Ascending aorta (tissue), 2 donors: ENCODE results near the gene MPPED1. TPM values are rescaled to one million over a fixed set of nuclear protein-coding genes. Genes with fewer than 3 reads are reported as not detected.

Experiments
- DNase-seq, 2 donors: peaks; one replicate each; pipeline ENCODE4 v3.0.0-alpha.2; 2019; ENCODE audit warnings: low spot score in 2 of 2
- H3K27ac ChIP-seq, 2 donors: fragments of 200-600 bp; sonication (generic); one replicate each; pipeline ENCODE4 v1.5.1; 2016 to 2017; ENCODE audit warnings: mild to moderate bottlenecking in 1 of 2
- H3K27me3 ChIP-seq: fragments of 200-600 bp; sonication (generic); one replicate; pipeline ENCODE4 v1.5.1; 2017
- H3K36me3 ChIP-seq, 2 donors: fragments of 200-600 bp; sonication (generic); one replicate each; pipeline ENCODE4 v1.5.1; 2016
- H3K4me1 ChIP-seq, 2 donors: fragments of 200-600 bp; sonication (generic); one replicate each; pipeline ENCODE4 v1.5.1; 2016 to 2017; ENCODE audit warnings: mild to moderate bottlenecking in 1 of 2
- H3K4me3 ChIP-seq, 2 donors: fragments of 200-600 bp; sonication (generic); one replicate each; pipeline ENCODE4 v1.5.1; 2016 to 2017; ENCODE audit warnings: mild to moderate bottlenecking in 1 of 2
- H3K9me3 ChIP-seq, 2 donors: fragments of 200-600 bp; sonication (generic); one replicate each; pipeline ENCODE4 v1.5.1; 2016
- intact Hi-C: fragments of 100-400 bp; cut with DNase I; formaldehyde crosslinking; loops from one replicate; pipeline ENCODE4 v1.15.1; 2023
- total RNA-seq: library from RNA; depleted of rRNA; stranded (reverse); fragments of >200 nt; gene quantifications from one replicate; pipeline ENCODE4 v1.1.0, GENCODE V29; 2016
- TF ChIP-seq, protein P1 (sequence below), 3 experiments: fragments of 200-600 bp in 2 of 3; fragments of 450-650 bp in 1 of 3; sonication (generic) in 2 of 3; IDR thresholded peaks; one replicate each; pipeline ENCODE4 v1.5.1; 2016 to 2019; ENCODE audit warnings: antibody characterized with exemption in 3 of 3, mild to moderate bottlenecking in 1 of 3, moderate library complexity in 1 of 3

MPPED1 gene
- total RNA-seq, 1 donor from 2014 or later, result not detected

GRCh38 chr22:43408009-43408408 lies 3.8 kb upstream of the MPPED1 start:
- H3K36me3 ChIP-seq, result no peaks in the 10 kb centered on the region
- H3K4me3 ChIP-seq, result no peak overlapping the region
- TF ChIP-seq, protein P1, sequence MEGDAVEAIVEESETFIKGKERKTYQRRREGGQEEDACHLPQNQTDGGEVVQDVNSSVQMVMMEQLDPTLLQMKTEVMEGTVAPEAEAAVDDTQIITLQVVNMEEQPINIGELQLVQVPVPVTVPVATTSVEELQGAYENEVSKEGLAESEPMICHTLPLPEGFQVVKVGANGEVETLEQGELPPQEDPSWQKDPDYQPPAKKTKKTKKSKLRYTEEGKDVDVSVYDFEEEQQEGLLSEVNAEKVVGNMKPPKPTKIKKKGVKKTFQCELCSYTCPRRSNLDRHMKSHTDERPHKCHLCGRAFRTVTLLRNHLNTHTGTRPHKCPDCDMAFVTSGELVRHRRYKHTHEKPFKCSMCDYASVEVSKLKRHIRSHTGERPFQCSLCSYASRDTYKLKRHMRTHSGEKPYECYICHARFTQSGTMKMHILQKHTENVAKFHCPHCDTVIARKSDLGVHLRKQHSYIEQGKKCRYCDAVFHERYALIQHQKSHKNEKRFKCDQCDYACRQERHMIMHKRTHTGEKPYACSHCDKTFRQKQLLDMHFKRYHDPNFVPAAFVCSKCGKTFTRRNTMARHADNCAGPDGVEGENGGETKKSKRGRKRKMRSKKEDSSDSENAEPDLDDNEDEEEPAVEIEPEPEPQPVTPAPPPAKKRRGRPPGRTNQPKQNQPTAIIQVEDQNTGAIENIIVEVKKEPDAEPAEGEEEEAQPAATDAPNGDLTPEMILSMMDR (IDR thresholded peaks at IDR 0.05), result no peak
- H3K9me3 ChIP-seq, result no peaks in the 10 kb centered on the region
- no peak for DNase-seq
- H3K27me3 ChIP-seq, result peaks cover 5% of the 10 kb centered on the region
- no peaks in the 10 kb centered on the region for H3K4me1 ChIP-seq
- H3K27ac ChIP-seq, result no peak overlapping the region
- intact Hi-C loops, result no loop called here

GRCh38 chr22:43409046-43409445 lies 2.8 kb upstream of the MPPED1 start:
- peaks cover 5% of the 10 kb centered on the region for H3K27me3 ChIP-seq
- no peak for DNase-seq
- intact Hi-C loops, result no loop called here
- no peak overlapping the region for H3K27ac ChIP-seq
- TF ChIP-seq, protein P1 (IDR thresholded peaks at IDR 0.05), result no peak
- no peaks in the 10 kb centered on the region for H3K36me3 ChIP-seq
- no peaks in the 10 kb centered on the region for H3K9me3 ChIP-seq
- H3K4me3 ChIP-seq, result no peak overlapping the region
- no peaks in the 10 kb centered on the region for H3K4me1 ChIP-seq

DNA sequence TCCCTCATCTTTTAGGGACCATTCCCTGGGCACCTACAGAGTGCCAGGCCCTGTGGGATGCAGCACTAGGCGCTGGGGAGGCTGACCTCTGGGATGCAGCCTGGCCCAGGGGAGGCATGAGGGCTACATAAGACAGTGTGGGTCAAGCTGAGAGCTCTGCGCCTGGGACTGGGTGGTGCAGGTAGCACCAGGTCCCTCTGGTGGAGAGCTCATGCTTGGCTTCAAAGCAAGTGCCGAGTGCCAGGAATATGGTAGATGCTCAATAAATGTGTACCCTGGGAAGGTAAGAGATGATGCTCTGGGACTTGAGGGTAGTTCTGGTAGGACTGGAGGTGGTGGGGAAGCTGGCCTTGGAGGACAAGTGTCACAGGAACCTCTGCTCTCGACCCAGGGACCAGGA lies 2.0 kb upstream of the MPPED1 start:
- TF ChIP-seq, protein P1 (IDR thresholded peaks at IDR 0.05), result no peak
- intact Hi-C loops, result no loop called here
- H3K27ac ChIP-seq, result no peak overlapping the region
- H3K27me3 ChIP-seq, result peaks cover 5% of the 10 kb centered on the region
- no peak for DNase-seq
- H3K4me1 ChIP-seq, result no peaks in the 10 kb centered on the region
- H3K9me3 ChIP-seq, result no peaks in the 10 kb centered on the region
- H3K4me3 ChIP-seq, result no peak overlapping the region
- no peaks in the 10 kb centered on the region for H3K36me3 ChIP-seq

- H3K27me3 ChIP-seq, result peaks cover 5% of the 10 kb centered on the region
- H3K4me3 ChIP-seq, result no peak overlapping the region
- no peak for DNase-seq
- intact Hi-C loops, result no loop called here
- TF ChIP-seq, protein P1 (IDR thresholded peaks at IDR 0.05), result no peak
- H3K4me1 ChIP-seq, result no peaks in the 10 kb centered on the region
- H3K9me3 ChIP-seq, result no peaks in the 10 kb centered on the region
- H3K27ac ChIP-seq, result no peak overlapping the region
- H3K36me3 ChIP-seq, result no peaks in the 10 kb centered on the region
Measured at GRCh38 chr22:43411040-43411868, 560 bp upstream of the MPPED1 start.

DNA sequence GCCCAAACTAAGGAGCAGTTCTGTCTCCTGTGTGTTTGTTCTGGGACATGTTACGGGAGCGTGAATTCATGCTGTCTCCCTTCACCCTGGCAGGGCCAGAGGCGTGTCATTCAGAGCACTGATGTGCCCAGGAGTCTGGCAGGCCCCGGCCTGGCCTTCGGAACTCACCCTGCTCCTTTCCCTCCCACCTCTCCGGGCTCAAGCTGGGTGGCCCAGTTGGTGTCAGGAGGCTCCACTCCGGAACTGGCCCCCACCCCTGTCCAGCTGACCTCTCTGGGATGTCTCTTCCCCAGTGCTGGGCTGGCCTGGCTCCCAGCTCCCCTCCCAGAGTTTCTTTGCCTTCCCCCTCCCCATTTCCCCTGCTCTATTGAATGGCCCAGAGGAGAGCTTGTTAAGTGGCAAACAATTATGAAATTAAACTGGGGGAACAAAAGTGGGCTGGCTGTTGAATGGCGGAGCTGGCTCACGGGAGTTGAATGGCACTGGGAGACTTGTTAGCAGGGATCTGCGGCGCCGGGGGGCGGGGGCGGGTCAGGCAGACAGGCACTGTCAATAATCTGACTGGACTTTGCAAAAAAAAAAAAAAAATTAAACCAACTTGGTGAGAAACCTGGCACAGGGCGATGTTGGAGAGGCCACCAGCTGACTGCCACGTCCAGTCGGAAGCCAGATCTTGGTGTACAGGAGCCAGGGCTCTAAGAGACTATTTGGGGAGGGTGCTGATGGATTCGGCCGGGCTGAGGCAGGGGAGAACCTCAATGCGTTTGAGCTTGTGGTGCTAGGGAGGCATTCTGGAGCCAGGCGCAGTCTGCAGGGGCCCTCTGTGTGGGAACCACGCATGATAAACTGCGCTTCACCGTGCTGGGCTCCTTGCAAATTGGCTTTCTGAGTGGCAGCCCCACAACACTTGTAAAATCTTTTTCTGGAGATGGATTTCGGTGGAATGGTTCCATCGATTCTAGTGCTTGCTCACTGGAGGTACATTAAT lies 1.3 kb downstream of the MPPED1 start:
- H3K9me3 ChIP-seq, result no peaks in the 10 kb centered on the region
- TF ChIP-seq, protein P1 (IDR thresholded peaks at IDR 0.05), result no peak

More for the DNA sequence above, 1.3 kb downstream of the MPPED1 start:
- Histone ChIP-seq H3K27me3 (peaks cover 5% of the 10 kb centered on the region), H3K36me3 (no peaks in the 10 kb centered on the region), H3K4me1 (no peaks in the 10 kb centered on the region), H3K4me3 (no peak overlapping the region), H3K27ac (no peak overlapping the region)
- no peak for DNase-seq
- intact Hi-C loops, result no loop called here
